WTC11 (cell line): ENCODE data around the gene TSACC. TPM values are rescaled to one million over a fixed set of nuclear protein-coding genes. Genes with fewer than 3 reads are reported as not detected.

Experiments used
- ATAC-seq: fragments of 200-7000 bp; cut with Tn5 transposase; 2 replicates; pipeline ENCODE4 v1.10.0; 2021; ENCODE audit warnings: mild to moderate bottlenecking, moderate library complexity
- CTCF ChIA-PET: fragments of 300-600 bp; sonication (Branson Sonifier 250); formaldehyde crosslinking; loops from one replicate; lab custom pipeline; 2021; ENCODE audit warnings: antibody characterized with exemption; lab: Charles Lee
- POLR2A ChIA-PET: fragments of 350-600 bp; sonication (Branson Sonifier 250); formaldehyde crosslinking; loops from one replicate; lab custom pipeline; 2021; ENCODE audit warnings: antibody characterized with exemption; lab: Charles Lee
- DNase-seq: peaks from one replicate; pipeline ENCODE4 v3.0.0; 2021; ENCODE audit warnings: low spot score
- H3K27ac Mint-ChIP-seq: 2 replicates; pipeline ENCODE4 v1.8.0; 2021; ENCODE audit warnings: mixed read lengths
- H3K27me3 Mint-ChIP-seq: 2 replicates; pipeline ENCODE4 v1.8.0; 2021; ENCODE audit warnings: low read depth, mild to moderate bottlenecking, moderate library complexity, mixed read lengths
- H3K36me3 Mint-ChIP-seq: 2 replicates; pipeline ENCODE4 v1.8.0; 2021; ENCODE audit warnings: mixed read lengths
- H3K4me1 Mint-ChIP-seq: 2 replicates; pipeline ENCODE4 v1.8.0; 2022; ENCODE audit warnings: mixed read lengths
- H3K4me3 Mint-ChIP-seq: 2 replicates; pipeline ENCODE4 v1.8.0; 2021; ENCODE audit warnings: mild to moderate bottlenecking, moderate library complexity, mixed read lengths
- H3K9me3 Mint-ChIP-seq: 2 replicates; pipeline ENCODE4 v1.8.0; 2021; ENCODE audit warnings: mixed read lengths
- ATF3 ChIP-seq: sonication (generic); formaldehyde crosslinking; conservative IDR thresholded peaks from 2 replicates; pipeline ENCODE4 v1.8.1; 2022; ENCODE audit warnings: mild to moderate bottlenecking, missing genetic modification reagents
- CDX4 ChIP-seq: fragments of 250-450 bp; sonication (Bioruptor Pico); IDR thresholded peaks from 2 replicates; pipeline ENCODE4 v1.9.0; 2021; ENCODE audit warnings: moderate library complexity, mild to moderate bottlenecking, inconsistent platforms, borderline replicate concordance
- ESRRA ChIP-seq: sonication (generic); formaldehyde crosslinking; IDR thresholded peaks from 2 replicates; pipeline ENCODE4 v1.8.1; 2022; ENCODE audit warnings: mild to moderate bottlenecking, missing genetic modification reagents, borderline replicate concordance
- FOXP1 ChIP-seq: sonication (generic); formaldehyde crosslinking; IDR thresholded peaks from 2 replicates; pipeline ENCODE4 v1.8.0; 2022; ENCODE audit warnings: missing genetic modification reagents, mild to moderate bottlenecking, moderate library complexity, borderline replicate concordance
- MLX ChIP-seq: sonication (generic); formaldehyde crosslinking; IDR thresholded peaks from 2 replicates; pipeline ENCODE4 v1.8.1; 2023; ENCODE audit warnings: mild to moderate bottlenecking, missing genetic modification reagents, moderate library complexity
- NR1H2 ChIP-seq: sonication (generic); formaldehyde crosslinking; IDR thresholded peaks from 2 replicates; pipeline ENCODE4 v1.9.0; 2021; ENCODE audit warnings: mild to moderate bottlenecking, moderate library complexity, missing genetic modification reagents
- SMAD3 ChIP-seq: sonication (generic); formaldehyde crosslinking; IDR thresholded peaks from 2 replicates; pipeline ENCODE4 v1.8.0; 2022; ENCODE audit warnings: missing genetic modification reagents, mild to moderate bottlenecking, borderline replicate concordance
- SP1 ChIP-seq: sonication (generic); formaldehyde crosslinking; conservative IDR thresholded peaks from 2 replicates; pipeline ENCODE4 v1.8.1; 2022; ENCODE audit warnings: missing genetic modification reagents
- STAT6 ChIP-seq: sonication (generic); formaldehyde crosslinking; conservative IDR thresholded peaks from 2 replicates; pipeline ENCODE4 v1.8.1; 2023; ENCODE audit warnings: mild to moderate bottlenecking, low read depth, missing genetic modification reagents, moderate library complexity
- TP53 ChIP-seq: sonication (generic); formaldehyde crosslinking; IDR thresholded peaks from 2 replicates; pipeline ENCODE4 v1.8.1; 2023; ENCODE audit warnings: mild to moderate bottlenecking, missing genetic modification reagents
- ZNF317 ChIP-seq: sonication (generic); formaldehyde crosslinking; IDR thresholded peaks from 2 replicates; pipeline ENCODE4 v1.8.1; 2023; ENCODE audit warnings: low read depth, mild to moderate bottlenecking, moderate library complexity, missing genetic modification reagents, borderline replicate concordance
- ZSCAN18 ChIP-seq: fragments of 250-450 bp; sonication (Bioruptor Pico); IDR thresholded peaks from 2 replicates; pipeline ENCODE4 v2.1.2; 2022; ENCODE audit warnings: mild to moderate bottlenecking, moderate library complexity
- total RNA-seq: library from RNA; stranded (reverse); gene quantifications from 3 replicates; pipeline ENCODE4 v1.2.3, GENCODE V29; 2021
- TF ChIP-seq, protein P1 (sequence below): sonication (generic); formaldehyde crosslinking; IDR thresholded peaks from 2 replicates; pipeline ENCODE4 v1.8.1; 2023; ENCODE audit warnings: mild to moderate bottlenecking, missing genetic modification reagents, borderline replicate concordance
- TF ChIP-seq, protein P2 (sequence below): sonication (generic); formaldehyde crosslinking; IDR thresholded peaks from 2 replicates; pipeline ENCODE4 v1.8.1; 2022; ENCODE audit warnings: mild to moderate bottlenecking, moderate library complexity, missing genetic modification reagents
- TF ChIP-seq, protein P3 (sequence below): sonication (generic); formaldehyde crosslinking; IDR thresholded peaks from 2 replicates; pipeline ENCODE4 v1.8.0; 2023; ENCODE audit warnings: missing genetic modification reagents

Gene TSACC
- total RNA-seq, 1 experiment from 2014 or later: 1.8 TPM

- TF ChIP-seq MLX (CRISPR knock-in tag) (no peak), ZNF317 (CRISPR knock-in tag) (no peak), FOXP1 (CRISPR knock-in tag) (no peak), NR1H2 (CRISPR knock-in tag) (no peak), ATF3 (CRISPR knock-in tag) (no peak), STAT6 (CRISPR knock-in tag) (no peak), SP1 (CRISPR knock-in tag) (no peak), CDX4 (CRISPR knock-in tag) (no peak)
- TF ChIP-seq, protein P1, sequence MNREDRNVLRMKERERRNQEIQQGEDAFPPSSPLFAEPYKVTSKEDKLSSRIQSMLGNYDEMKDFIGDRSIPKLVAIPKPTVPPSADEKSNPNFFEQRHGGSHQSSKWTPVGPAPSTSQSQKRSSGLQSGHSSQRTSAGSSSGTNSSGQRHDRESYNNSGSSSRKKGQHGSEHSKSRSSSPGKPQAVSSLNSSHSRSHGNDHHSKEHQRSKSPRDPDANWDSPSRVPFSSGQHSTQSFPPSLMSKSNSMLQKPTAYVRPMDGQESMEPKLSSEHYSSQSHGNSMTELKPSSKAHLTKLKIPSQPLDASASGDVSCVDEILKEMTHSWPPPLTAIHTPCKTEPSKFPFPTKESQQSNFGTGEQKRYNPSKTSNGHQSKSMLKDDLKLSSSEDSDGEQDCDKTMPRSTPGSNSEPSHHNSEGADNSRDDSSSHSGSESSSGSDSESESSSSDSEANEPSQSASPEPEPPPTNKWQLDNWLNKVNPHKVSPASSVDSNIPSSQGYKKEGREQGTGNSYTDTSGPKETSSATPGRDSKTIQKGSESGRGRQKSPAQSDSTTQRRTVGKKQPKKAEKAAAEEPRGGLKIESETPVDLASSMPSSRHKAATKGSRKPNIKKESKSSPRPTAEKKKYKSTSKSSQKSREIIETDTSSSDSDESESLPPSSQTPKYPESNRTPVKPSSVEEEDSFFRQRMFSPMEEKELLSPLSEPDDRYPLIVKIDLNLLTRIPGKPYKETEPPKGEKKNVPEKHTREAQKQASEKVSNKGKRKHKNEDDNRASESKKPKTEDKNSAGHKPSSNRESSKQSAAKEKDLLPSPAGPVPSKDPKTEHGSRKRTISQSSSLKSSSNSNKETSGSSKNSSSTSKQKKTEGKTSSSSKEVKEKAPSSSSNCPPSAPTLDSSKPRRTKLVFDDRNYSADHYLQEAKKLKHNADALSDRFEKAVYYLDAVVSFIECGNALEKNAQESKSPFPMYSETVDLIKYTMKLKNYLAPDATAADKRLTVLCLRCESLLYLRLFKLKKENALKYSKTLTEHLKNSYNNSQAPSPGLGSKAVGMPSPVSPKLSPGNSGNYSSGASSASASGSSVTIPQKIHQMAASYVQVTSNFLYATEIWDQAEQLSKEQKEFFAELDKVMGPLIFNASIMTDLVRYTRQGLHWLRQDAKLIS (CRISPR knock-in tag): no peak
- TF ChIP-seq, all 79 proteins: peak for 0
- no peaks in the 10 kb centered on the region for H3K9me3 Mint-ChIP-seq
- H3K4me3 Mint-ChIP-seq: no peak overlapping the region
- POLR2A ChIA-PET: interaction anchor here (1.7 kb wide), 1 partner anchor 28 kb away, joined by 5 read pairs; the partner anchor contains the start of gene SMG5
- H3K27ac Mint-ChIP-seq: no peak overlapping the region
- CTCF ChIA-PET: no interaction called here
- DNase-seq (no peak), ATAC-seq (no peak)
- H3K36me3 Mint-ChIP-seq: peaks cover 82% of the 10 kb centered on the region
- H3K4me1 Mint-ChIP-seq: no peaks in the 10 kb centered on the region
- H3K27me3 Mint-ChIP-seq: no peaks in the 10 kb centered on the region
Measured at GRCh38 chr1:156310962-156311361, 27.4 kb upstream of the TSACC start.

GRCh38 chr1:156316909-156317308, 21.4 kb upstream of the TSACC start:
- H3K27ac Mint-ChIP-seq: no peak overlapping the region
- TF ChIP-seq, protein P2, sequence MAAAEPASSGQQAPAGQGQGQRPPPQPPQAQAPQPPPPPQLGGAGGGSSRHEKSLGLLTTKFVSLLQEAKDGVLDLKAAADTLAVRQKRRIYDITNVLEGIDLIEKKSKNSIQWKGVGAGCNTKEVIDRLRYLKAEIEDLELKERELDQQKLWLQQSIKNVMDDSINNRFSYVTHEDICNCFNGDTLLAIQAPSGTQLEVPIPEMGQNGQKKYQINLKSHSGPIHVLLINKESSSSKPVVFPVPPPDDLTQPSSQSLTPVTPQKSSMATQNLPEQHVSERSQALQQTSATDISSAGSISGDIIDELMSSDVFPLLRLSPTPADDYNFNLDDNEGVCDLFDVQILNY (CRISPR knock-in tag): no peak
- ChIA-PET POLR2A (interaction anchor here (0.7 kb wide), 1 partner anchor 257 kb away, joined by 3 read pairs; no protein-coding TSS in a partner anchor), CTCF (interaction anchor here (2.0 kb wide), 1 partner anchor 42 kb away, joined by 5 read pairs; no protein-coding TSS in a partner anchor)
- no peaks in the 10 kb centered on the region for H3K9me3 Mint-ChIP-seq
- no peaks in the 10 kb centered on the region for H3K27me3 Mint-ChIP-seq
- H3K36me3 Mint-ChIP-seq: peaks cover 92% of the 10 kb centered on the region
- ATAC-seq (no peak), DNase-seq (no peak)
- no peak overlapping the region for H3K4me3 Mint-ChIP-seq
- no peaks in the 10 kb centered on the region for H3K4me1 Mint-ChIP-seq

DNA sequence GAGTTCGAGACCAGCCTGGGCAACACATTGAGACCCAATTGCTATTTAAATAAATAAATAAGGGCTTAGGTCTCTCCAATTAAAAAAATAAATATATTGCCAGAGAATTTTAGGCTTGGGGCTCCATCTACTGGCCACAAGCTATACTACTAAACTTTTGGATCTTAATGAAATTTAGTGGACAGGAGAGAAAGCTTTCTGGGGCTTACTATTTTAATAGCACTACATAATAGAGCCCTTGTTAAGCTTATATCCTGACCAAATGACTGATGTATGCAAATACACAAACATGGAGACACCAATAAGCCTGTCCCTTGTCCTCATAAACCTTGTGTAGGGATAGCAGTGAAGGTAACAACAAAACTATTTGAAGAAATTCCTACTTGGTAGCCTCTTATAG, 18.7 kb upstream of the TSACC start:
- H3K9me3 Mint-ChIP-seq: no peaks in the 10 kb centered on the region
- POLR2A ChIA-PET: no interaction called here
- H3K27me3 Mint-ChIP-seq: no peaks in the 10 kb centered on the region
- no peak for TF ChIP-seq CDX4 (CRISPR knock-in tag)
- no peak for TF ChIP-seq MLX (CRISPR knock-in tag)
- no peak for TF ChIP-seq ESRRA
- no peak for TF ChIP-seq TP53 (CRISPR knock-in tag)
- TF ChIP-seq ZSCAN18: no peak
- TF ChIP-seq SMAD3 (CRISPR knock-in tag): no peak
- TF ChIP-seq, protein P3, sequence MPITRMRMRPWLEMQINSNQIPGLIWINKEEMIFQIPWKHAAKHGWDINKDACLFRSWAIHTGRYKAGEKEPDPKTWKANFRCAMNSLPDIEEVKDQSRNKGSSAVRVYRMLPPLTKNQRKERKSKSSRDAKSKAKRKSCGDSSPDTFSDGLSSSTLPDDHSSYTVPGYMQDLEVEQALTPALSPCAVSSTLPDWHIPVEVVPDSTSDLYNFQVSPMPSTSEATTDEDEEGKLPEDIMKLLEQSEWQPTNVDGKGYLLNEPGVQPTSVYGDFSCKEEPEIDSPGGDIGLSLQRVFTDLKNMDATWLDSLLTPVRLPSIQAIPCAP (CRISPR knock-in tag): no peak
- TF ChIP-seq NR1H2 (CRISPR knock-in tag): no peak

More for the DNA sequence above, 18.7 kb upstream of the TSACC start:
- no peak overlapping the region for H3K4me3 Mint-ChIP-seq
- H3K4me1 Mint-ChIP-seq: no peaks in the 10 kb centered on the region
- H3K36me3 Mint-ChIP-seq: peaks cover 85% of the 10 kb centered on the region
- CTCF ChIA-PET: interaction anchor here (0.7 to 1.8 kb wide), 18 partner anchors 10 to 183 kb away, joined by 3 to 14 read pairs (median 4); partner anchors contain the start of genes CCT3, SMG5, TMEM79 and TSACC
- H3K27ac Mint-ChIP-seq: no peak overlapping the region
- ATAC-seq (no peak), DNase-seq (no peak)
